Activated CD8-positive, alpha-beta memory T cell treated with anti-CD3 and anti-CD28 coated beads, Interleukin-2, amount 50 U/mL, for 24 hours (primary cell): ENCODE data around the gene MPLKIP.
"Not testable (repeated sequence)": the region's sequence is repeated elsewhere in the genome, so short reads cannot be mapped to it uniquely, and the experiment has no call there.

ENCODE experiments used
- DNase-seq: peaks from one replicate; pipeline ENCODE4 v3.0.0-alpha.2; 2020; ENCODE audit errors: extremely low read depth

MPLKIP gene

GRCh38 chr7:40133561-40134427 lies 628 bp downstream of the MPLKIP start:
- no peak for DNase-seq

GRCh38 chr7:40122940-40123254 lies 11.5 kb downstream of the MPLKIP start:
- no peak for DNase-seq

- not testable (repeated sequence) for DNase-seq
These were observed 12.1 kb downstream of the MPLKIP start for GRCh38 chr7:40122100-40122939.

DNA sequence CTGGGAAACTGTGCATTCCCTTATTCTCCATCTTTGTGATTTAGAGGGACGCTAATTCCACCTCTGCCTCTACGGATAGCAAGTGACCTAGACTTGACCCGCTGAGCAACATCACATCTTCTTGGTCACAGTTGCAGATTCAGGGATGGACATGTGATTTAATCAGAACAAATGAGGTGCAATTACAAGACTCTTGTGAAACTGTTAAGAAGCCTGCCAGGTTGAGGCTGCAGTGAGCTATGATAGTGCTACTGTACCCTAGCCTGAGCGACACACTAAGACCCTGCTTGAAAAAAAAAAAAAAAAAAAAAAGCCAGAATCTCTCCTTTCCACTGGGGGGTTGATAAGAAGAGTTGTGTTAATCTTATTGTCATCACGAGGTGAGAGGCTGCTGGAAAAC lies 14.4 kb downstream of the MPLKIP start:
- DNase-seq, result no peak

- not testable (repeated sequence) for DNase-seq
These were observed 16.2 kb downstream of the MPLKIP start for GRCh38 chr7:40118201-40118600.

GRCh38 chr7:40117199-40117598 lies 17.2 kb downstream of the MPLKIP start:
- not testable (repeated sequence) for DNase-seq

GRCh38 chr7:40115936-40116335 lies 18.5 kb downstream of the MPLKIP start:
- DNase-seq, result no peak

DNA sequence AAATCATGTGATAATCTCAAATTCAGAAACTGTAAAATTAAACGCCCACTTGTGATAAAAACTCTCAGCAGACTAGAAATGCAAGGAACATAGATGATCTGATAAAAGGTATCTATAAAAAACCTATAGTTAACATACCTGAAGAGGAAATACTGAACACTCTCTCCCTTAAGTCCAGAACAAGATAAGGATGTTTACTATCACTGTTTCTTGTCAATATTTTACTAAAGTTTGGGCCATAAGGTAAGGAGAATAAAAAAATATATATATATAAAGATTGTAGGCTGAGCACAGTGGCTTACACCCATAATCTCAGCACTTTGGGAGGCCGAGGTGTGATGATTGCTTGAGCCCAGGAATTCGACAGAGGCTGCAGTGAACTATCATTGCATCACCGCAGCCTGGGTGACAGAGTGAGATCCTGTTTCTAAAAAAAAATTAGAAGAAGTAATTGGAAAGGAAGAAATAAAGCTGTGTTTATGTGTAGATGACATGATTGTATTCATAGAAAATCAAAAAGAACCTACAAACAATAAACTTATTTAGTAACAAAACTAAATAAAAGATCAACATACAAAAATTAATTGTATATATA lies 28.4 kb downstream of the MPLKIP start:
- no peak for DNase-seq

DNA sequence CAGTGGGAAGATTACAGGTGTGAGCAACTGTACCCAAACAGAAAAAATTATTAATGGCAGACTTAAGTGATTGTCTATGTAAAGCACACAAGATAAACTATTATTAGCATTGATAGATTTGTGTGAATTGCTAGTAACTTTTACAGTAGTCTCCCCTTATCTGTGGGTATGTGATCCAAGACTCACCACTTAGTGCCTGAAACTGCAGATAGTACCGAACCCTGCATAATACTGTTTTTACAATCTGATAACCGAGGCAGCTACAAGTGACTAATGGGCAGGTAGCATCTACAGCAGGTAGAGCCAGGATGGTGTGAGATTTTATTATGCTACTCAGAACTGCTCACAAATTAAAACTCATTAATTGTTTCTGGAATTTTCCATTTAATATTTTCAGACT lies 31.5 kb downstream of the MPLKIP start:
- no peak for DNase-seq

DNA sequence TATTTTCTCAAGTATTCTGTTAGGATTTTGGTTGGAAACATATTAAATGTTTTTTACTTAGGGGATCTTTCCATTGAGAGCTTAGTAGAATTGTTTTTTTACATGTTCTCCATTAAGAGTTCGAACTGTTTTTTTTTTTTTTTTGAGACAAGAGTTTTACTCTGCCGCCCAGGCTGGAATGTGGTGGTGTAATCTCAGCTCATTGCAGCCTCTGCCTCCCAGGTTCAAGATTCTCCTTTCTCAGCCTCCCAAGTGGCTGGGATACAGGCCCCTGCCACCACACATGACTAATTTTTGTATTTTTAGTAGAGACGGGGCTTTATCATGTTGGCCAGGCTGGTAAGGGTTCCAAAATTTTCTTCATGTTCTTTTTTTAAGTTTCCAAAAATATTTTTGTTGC lies 33.2 kb downstream of the MPLKIP start:
- DNase-seq, result no peak

GRCh38 chr7:40099837-40100236 lies 34.6 kb downstream of the MPLKIP start:
- no peak for DNase-seq

- no peak for DNase-seq
These were observed 35.6 kb downstream of the MPLKIP start for GRCh38 chr7:40098810-40099209.

- no peak for DNase-seq
These were observed 36.7 kb downstream of the MPLKIP start for GRCh38 chr7:40097728-40098127.

GRCh38 chr7:40095695-40096327 lies 38.6 kb downstream of the MPLKIP start:
- DNase-seq, result no peak

DNA sequence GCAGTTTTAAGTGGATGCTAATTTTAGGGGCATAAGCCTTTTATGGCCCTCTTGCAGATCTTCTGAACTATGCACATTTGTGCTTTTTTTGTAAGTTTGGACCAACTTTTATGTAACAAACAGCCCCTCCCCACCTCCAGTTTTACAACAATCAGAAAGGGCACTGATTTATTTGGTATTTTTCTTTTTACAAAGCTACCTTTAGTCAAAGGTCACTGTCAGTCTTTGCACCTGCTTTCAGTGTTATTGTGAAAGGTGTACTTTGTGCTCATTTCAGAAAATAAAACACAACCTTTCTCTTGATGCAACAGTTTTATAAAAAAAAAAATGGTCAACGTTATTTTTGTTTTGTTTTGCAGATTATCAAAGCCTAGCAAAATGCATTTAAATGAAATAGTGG lies 39.2 kb downstream of the MPLKIP start:
- DNase-seq, result no peak

DNA sequence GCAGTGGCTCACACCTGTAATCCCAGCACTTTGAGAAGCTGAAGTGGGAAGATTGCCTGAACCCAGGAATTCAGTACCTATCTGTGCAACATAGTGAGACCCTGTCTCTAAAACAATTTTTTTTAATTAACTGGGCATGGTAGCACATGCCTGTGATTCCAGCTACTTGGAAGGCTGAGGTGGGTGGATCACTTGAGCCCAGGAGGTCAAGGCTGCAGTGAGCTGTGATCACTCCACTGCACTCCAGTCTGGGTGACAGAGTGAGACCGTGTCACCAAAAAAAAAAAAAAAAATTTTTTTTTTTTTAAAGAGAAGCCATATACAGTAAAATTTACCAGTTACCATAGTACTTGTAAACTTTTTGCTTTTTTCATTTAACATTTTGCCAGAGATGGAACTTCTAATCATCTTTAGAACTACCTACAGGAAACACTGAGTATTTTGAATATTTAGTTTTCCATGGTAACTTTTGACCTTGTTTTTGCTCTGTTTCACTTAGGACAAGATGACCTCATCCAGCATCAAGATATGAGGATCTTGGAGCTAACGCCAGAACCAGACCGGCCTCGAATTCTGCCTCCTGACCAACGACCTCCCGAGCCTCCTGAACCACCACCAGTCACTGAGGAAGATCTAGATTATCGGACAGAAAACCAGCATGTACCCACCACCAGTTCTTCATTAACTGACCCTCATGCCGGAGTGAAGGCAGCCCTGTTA lies 40.6 kb downstream of the MPLKIP start:
- DNase-seq, result no peak

- DNase-seq, result no peak
These were observed 42.2 kb downstream of the MPLKIP start for GRCh38 chr7:40092182-40092581.

- no peak for DNase-seq
These were observed 56.6 kb downstream of the MPLKIP start for GRCh38 chr7:40077849-40078248.
